ENCODE data around the gene GPR158.

GPR158 gene

DNA sequence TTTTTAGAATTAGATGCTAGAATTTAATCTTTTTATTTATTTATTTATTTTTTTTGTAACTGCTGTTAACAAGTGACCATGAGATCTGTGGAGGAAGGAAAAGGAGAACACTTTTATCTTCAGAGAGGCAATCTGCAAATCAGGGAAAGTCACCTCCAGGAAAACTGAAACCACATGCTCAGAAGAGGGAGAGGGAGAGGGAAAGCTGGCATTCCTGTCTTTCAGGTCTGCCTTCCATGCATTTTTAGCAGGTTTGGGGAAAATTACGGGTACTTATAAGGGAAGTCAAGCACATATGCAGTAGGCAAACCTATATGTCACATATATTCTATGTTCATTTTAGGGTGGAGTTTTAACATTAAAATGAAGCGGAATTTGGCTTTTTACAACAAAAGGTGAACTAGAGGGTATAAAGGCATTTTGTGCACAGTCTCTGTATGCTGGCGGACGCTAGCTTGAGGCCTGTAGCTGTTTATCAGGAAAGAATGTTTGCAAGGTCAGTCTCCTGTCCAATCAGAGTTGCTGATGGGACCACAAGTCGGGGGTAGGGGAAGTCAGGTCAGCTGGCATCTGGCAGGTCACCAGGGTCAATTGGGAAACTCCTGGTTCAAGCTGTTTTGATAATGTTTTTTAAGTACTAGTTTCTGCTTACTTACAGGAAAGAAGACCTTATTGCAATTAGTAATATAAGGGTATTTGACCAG, 333.5 kb downstream of the GPR158 start:
- no peak for DNase-seq

DNA sequence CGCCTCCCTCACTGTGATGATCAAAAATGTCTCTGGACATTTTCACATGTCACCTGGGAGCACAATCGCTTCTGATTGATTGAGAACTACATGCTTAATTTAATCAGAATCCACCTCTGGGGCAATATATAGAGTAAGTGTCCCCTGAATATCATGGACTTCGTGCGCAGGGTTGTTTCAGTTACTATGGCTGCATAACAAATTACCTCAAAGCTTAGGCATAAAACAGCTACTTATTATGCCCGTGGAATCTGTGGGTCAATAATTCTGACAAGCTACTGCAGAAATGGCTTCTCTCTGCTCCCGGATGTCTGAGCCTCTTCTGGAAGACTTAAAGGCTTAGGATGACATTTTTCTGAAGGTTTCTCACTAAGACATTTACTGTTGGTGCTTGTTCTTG, 334.4 kb downstream of the GPR158 start:
- no peak for DNase-seq

DNA sequence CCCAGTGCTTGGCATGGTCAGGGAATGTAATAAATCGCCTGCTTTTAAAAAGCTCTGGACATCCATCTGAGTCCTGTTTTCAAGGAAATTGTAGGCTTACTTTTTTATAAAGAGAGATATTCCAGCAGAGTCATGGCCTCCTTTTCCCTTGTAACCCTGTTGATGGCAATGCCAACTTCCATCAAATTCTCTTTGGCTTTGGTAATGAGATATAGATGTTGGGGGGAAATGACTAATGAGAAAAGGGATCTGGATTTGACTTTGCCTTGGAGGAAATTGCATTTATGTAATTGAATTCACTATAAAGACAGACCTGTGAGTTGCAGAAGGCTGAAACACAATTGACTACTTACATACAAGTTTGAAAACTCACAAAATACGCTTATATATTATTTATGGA, 347.5 kb downstream of the GPR158 start:
- no peak for DNase-seq

DNA sequence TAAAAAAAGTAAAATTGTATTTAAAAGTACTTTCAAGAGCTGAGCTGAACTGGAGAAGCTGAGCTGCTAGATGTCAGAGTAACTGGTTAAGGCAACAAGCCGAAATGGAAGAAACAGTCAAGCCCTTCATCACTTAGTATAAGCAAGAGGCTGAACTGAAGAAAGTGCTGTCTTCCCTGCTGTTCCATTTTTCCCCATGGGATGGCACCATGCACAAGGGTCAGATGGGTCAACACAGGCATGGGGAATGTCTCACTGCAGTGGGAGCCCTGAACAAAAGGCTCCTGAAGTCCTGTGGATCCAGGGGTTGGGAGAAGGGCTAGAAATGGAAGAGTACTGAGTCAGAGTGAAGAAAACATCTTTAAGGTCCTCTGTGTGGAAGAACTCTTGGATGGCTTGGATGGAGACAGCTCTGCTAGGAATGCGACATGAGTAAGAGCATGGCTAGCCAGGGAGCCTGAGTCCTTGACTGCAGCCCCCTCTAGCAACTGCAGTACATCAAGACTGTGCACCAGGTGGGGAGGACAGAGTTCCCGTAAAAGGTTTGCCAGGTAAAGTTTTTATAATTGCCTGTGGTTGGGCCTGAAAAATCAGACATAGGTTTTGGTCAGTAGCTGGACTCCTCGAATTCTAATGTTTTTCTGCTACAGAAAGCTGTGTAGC, 348.3 kb downstream of the GPR158 start:
- no peak for DNase-seq

DNA sequence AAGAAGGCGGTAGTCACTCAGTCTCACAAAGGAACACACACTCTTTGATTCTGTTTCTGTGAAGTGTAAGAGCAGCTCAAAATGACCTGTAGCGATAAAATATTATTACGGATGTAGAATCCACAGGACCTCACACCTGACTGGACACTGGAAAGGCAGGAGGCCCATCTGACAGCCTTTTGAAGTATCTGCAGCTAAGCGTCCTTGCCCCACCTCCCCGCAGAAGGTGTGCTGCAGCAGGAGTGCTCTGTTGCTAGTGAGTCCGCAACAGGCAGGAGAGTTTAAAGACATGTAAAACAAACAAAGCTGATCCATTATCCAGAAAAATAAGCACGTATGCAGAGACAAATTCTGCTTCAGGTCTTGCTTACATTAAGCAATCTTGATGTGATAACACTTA, 355.5 kb downstream of the GPR158 start:
- DNase-seq, result no peak

DNA sequence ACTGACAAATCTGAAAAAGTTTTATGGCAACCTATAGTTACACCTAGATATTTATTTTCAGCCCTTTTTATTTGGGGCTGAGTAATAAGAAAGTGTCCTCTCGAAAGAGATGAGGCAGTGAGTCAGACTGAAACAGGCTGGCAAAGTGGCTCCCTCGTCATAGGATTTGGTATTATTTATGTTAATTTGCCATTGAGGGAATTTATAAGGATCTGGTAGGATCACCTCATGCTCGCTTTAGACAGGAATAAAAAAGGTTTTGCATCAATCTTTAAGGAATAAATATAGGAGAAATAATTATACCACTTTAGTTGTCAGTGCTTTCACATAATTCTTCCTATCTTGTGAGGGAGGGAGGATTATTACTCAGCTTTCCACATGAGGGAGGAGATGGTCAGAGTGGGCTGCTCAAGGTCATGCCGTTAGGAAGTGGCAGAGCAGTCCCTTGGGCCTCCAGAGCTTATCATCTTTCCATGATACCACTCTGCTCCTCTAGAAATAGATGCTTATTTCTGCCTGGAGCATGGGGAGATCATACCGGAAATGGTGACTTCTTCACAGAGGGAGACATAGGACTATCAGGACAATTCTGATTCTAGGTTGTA, 356.8 kb downstream of the GPR158 start:
- DNase-seq, result no peak

DNA sequence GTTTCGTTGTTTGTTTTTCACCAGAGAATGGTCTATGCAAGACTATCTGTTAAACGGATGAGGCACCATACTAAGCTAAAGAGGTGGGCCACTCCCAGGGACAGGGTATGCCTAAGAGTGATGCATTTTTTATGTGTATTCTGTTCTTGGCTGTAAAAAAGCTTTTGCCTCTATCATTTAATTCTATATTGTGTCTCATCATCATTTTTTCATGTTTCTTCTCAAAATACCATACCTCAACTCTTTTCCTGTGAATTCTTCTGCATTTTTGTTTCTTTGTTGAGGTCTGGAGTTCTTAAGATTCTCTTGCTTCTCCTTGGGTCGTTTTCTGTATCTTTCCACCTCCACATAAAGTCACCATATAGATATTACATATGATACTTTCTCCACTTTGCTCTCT, 357.4 kb downstream of the GPR158 start:
- no peak for DNase-seq

DNA sequence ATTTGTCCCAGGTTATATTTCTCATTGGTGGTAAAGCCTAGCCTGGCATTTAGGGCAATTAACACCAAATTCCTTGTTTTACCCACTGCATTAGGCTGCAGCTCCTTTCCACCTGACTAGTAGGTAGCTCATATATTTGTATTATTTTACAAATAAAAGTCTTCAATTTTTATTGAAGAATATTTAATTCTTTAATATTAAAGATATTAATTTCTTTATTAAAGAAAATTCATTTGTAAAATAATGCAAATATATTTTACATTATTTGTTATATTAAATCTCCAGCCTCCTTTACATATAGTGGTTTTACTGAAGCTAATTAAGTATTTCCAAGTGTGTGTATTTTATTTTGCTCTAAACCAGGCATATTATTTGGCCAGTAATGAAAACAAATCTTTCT, 361.2 kb downstream of the GPR158 start:
- no peak for DNase-seq

DNA sequence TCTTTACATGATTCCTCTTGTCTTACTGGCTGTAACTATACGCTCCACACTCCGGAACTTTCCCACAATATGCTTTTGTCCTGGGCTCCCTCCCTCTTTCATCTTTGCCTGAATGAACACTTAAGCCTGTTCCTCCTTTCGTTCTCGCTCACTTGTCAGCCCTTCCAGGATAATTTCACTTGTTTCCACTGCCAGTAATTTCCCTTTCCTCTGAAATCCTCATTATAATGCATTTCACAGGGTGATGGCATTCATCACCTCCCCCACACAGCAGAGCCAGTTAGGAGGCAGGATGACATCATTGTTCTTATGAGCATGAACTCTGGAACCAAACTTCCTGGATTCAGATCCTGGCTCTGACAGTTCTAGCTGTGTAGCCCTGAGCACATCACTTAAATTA, 372.6 kb downstream of the GPR158 start:
- no peak for DNase-seq

DNA sequence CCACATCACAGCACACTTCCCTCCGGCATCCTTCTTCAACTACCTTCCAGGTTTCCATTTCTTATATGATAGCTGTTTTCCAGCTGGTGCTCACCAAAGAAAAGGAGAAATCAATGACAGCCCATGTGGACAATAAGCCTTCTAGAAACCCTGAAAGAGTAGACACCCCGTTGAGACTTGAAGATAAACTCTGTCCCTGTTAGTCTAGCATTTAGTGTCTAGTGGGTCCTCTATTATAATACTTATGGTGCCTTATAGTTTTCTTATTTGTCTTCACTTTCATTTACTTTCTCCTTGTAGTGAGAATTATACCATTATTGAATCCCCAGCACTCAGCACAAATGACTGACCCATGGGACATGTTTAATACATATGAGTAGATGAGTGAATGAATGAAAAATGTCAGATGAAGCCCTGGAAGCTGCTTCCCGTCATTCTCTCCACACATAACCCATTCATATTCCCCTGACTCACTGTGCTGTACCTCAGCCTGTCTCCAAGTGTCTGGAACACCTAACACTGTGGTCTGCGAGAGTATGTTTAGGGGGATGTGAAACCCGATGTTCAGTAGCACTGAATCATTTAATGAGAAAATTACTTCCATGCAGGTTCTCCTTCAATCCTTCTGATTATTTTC, 377.6 kb downstream of the GPR158 start:
- DNase-seq, result no peak

DNA sequence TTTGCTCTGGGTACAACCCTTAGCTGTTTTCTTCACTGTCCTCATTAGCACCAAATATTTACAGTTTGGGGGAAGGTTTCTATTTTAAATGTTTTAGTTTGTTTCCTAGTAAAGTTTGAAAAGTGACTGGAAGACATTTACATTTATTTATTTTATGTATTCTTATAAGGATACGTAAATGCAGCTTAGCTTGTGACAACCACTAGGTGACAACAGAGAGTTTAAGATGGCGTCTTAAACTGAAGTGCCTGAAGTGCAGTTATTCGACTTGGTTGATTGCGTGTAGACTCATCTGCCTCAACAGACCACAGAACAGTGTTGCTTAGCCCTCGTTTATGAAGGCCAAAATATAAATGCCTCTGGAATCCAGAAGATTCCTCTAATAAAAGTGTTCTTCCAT, 381.1 kb downstream of the GPR158 start:
- DNase-seq, result no peak

DNA sequence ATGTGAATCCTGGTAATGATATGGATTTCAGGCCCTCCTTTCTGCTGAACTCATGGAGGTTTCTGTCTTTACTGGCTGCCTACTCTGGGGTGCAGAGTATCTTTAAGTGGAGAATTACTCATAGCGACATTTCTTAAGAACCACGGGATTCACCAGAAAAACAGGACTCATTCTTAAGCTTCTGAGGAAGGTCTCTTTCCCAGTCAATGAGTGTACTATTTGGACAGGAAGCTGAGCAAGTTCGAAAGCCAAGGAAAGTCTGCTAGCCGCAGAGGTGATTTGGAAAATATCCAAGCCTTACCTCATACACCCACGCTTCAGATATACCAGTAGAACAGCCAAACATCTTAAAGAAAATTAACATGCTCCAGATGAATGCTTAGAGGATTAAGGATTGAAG, 381.7 kb downstream of the GPR158 start:
- DNase-seq, result no peak

DNA sequence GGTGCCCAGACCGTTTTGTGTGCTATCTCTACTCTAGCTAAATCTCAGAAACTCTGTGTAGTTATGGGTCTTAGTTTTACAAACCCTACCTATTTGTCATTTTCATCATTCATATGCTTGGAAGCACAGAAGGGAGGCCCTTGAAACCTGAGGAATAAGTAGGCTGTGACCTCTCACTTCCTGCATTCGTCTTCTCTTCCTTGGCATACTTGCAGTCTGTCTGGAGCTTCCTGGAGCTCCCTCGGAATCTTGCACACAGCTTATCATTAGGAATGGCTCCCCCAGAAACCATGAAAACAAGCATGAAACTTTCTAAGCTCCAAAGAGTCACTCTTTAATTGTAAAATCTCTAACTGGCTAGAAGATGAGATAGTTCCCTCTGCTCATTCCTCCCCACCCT, 382.3 kb downstream of the GPR158 start:
- no peak for DNase-seq

DNA sequence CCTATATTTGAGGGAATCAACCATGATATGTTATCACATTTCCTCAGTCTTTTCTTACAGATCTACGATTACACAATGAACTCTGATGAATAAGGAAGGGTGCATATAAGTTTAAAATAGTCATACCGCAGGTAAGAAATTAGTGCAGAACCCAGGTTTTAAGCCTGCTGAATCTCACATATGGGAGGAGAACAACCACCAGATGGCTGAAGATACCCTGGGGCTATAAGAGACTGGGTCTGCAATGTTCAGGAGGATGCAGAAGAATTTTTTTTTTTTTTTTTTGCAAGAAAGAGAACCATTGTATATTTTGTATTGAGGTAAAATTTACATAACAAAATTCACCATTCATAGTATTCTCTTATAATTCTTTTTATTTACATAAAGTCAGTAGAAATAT, 387.0 kb downstream of the GPR158 start:
- DNase-seq, result peak; percentile 40 to 65

DNA sequence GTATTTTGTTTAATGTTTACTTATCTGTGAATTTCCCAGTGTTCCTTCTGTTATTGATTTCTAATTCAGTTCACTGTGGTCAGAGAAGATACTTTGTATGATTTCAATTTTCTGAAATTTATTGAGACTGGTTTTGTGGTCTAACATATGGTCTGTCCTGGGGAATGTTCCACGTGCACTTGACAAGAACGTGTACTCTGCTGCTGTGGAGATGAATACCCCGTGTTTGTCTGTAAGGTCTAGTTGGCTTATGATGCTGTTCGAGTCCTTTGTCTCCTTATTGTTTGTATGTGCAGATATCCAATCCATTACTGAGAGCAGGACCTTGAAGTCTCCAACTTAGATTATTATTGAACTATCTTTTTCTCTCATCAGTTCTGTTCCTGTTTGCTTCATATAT, 387.7 kb downstream of the GPR158 start:
- no peak for DNase-seq

DNA sequence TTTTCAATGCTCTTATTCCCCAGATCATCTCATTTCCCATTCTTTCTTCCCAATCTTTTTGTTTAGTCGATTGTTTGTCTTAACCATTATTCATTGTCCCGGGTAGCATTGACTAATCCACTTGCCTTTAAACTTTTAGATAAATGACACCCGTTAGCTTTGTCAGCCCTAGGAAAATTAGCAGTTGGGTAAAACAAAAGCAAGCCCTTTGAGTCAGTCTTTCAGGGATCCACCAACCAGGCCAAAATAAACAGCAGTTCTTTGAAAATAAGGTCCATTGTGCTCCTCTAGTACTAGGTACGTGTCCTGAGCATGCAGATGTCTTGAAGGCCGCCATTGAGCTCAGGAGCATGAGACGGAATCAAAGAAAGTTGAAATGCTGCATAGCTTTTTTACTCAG, 389.6 kb downstream of the GPR158 start:
- DNase-seq, result no peak

DNA sequence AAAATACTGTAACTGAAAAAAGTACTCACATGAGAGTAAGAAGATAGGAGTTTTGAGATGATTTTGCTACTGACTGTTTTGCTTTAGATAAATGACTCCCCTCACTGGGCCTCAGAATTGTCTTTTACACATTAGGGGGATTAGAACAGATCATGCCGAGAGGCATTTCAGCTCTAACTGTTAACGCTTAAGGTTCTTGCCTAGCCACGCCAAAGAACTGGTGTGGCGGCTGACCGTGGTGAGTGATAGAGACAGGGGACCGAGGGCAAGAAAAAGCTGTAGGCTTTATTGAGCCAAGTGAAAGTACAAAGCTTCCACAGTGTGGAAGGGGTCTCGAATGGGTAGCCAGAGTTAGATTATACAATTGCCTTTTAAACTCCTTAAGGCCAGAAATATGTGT, 390.8 kb downstream of the GPR158 start:
- DNase-seq, result no peak

DNA sequence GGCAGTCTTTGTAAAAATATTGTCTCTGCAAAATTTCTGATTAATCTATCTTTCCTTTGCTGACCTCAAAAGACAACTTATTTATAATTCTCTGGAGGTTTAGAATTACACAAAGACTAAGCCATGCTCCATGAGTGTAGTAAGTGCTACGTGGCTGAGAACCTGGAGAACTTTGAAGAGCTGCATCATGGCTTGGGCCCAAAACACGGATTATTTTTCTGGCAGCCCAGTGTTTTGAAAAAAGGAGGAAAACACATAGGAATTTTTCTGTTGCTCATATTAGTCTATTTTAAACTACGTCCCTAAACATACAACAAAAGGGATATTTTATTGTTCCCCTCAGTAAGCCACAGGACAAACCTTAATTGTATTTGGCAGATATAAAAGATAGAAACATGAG, 398.5 kb downstream of the GPR158 start:
- DNase-seq, result no peak

DNA sequence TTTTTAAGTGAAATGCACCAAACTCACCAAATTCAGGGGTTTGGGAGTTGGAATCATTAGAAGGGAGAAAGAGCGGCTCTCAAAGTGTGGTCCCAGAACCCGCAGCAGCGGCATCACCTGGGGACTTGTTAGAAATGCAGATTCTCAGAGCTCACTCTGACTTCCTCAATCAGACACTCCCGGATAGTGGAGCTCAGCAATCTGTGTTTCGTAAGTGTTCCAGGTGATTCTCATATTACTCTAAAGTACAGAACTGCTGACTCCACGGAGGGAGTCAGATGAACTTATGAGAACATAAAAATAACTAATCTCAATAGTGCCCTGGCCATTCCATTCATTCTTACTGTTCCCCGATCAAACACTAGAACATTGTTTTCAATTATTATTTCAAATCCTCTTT, 400.5 kb downstream of the GPR158 start:
- DNase-seq, result no peak

DNA sequence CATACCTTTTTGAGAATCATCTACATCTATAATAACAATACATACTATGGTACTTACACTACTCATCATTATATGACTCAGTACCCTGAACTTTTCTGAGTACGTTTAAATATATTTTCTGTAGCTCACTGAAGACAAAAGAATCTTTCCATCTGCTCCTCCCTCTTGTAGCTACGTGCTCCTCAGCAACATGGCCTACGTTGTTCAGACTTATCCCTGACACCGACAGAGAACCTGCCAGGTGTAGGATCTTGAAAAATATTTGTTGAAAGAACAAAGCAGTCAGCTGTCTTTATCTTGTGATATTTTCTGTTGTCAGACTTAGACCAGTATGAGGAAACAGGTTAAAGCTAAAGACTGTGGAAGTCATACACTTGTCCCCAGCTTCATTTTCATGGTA, 403.3 kb downstream of the GPR158 start:
- no peak for DNase-seq

DNA sequence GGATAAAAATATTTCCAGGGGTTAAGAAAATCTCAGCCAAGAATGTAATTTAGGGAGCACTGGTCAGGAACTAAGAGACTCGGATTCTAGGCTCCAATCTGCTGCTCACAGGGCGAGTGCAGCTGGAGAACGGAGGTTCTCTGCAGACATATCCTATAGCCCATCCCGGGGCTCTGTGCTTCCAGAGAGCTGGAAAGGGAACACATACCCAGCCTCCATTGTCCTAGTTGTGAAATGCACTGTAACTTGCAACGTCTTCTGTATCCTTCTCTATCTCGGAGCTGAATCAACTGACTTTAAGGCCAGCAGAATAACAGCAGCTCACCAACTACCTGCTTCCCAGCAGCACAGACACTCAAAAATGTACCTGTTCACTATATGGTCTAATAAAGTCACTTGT, 408.2 kb downstream of the GPR158 start:
- DNase-seq, result peak in 1 of 2 experiments; percentile 45

DNA sequence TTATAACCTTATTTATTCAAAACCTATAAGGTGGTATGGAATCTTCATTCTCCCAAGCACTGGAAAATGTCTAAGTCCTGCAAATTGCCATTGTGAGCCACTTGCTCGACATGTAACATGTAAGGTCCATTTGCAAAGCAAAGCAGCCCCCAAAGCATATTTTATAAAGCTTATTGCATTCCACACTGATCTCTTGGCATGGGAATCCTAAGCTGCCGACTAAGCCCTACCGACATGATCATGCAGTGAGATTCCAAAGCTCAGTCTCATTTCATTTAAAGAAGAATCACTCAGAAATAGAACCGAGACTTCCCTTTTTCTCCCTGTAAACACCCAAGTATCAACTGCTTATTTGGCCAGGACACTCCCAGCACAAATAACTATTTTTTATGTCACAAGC, 425.9 kb downstream of the GPR158 start:
- DNase-seq, result no peak

DNA sequence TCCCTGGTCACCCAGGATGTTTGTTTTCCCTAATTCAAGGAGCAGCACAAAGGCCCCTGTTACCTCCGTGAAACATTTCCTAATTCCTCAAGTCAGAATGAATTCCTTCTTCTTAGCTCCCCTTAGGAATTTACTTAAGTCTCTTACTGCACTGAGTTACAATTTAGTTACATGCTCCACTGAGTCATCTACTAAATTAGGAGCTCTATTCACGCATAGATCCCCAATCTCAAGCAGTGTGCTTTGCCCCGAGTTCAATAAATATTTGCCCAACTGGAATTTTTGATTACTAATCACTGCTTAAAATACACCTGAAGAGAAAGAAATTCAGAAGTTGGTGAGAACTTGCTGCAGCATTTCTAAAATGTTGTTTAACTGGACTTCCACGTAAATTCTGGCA, 429.8 kb downstream of the GPR158 start:
- no peak for DNase-seq

DNA sequence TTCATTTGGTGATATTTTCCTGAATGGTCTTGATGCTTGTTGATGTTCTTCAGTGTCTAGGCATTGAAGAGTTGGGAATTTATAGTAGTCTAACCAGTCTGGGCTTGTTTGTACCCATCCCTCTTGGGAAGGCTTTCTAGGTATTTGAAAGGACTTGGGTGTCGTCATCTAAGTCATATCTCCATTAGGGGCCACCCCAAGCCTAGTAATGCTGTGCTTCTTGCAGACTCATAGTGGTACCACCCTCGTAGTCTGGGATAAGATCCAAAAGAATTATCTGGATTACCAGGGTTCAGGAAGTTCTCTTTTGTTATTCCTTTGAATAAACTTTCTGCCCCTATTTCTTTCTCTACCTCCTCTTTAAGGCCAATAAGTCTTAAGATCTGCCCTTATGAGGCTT, 439.9 kb downstream of the GPR158 start:
- DNase-seq, result no peak
